MG63 (cell line): ENCODE data around the gene ZNF74. TPM values are rescaled to one million over a fixed set of nuclear protein-coding genes. Genes with fewer than 3 reads are reported as not detected.

Source experiments
- DNase-seq: peaks from one replicate; pipeline ENCODE4 v3.0.0-alpha.2; 2020
- H3K27me3 ChIP-seq: fragments of 250-450 bp; sonication (Bioruptor Pico); 2 replicates; pipeline ENCODE4 v1.5.1; 2020; ENCODE audit warnings: mild to moderate bottlenecking, moderate library complexity
- H3K36me3 ChIP-seq: fragments of 250-450 bp; sonication (Bioruptor Pico); 2 replicates; pipeline ENCODE4 v1.5.1; 2020; ENCODE audit warnings: mild to moderate bottlenecking, moderate library complexity
- H3K4me3 ChIP-seq: fragments of 250-450 bp; sonication (Bioruptor Pico); 2 replicates; pipeline ENCODE4 v1.5.1; 2020; ENCODE audit warnings: mild to moderate bottlenecking, moderate library complexity
- H3K9me3 ChIP-seq: fragments of 250-450 bp; sonication (Bioruptor Pico); 2 replicates; pipeline ENCODE4 v1.5.1; 2020; ENCODE audit warnings: mild to moderate bottlenecking, moderate library complexity
- total RNA-seq: library from RNA; depleted of rRNA; stranded (reverse); fragments of >200 nt; shearing (Covaris generic); gene quantifications from 2 replicates; pipeline ENCODE4 v1.2.3, GENCODE V29; 2014; ENCODE audit warnings: low replicate concordance

The ZNF74 gene
- total RNA-seq, 1 experiment from 2014 or later = 7.0 TPM

- DNase-seq = no peak
- H3K9me3 ChIP-seq = no peaks in the 10 kb centered on the region
- no peak overlapping the region for H3K4me3 ChIP-seq
- H3K36me3 ChIP-seq = peaks cover 34% of the 10 kb centered on the region
- no peaks in the 10 kb centered on the region for H3K27me3 ChIP-seq
Observed at GRCh38 chr22:20432244-20432686, 38.3 kb downstream of the ZNF74 start.

GRCh38 chr22:20433191-20433590 lies 39.2 kb downstream of the ZNF74 start:
- DNase-seq = no peak
- Histone ChIP-seq H3K9me3 (no peaks in the 10 kb centered on the region), H3K27me3 (no peaks in the 10 kb centered on the region), H3K4me3 (no peak overlapping the region), H3K36me3 (peaks cover 30% of the 10 kb centered on the region)

GRCh38 chr22:20433686-20434241 lies 39.8 kb downstream of the ZNF74 start:
- H3K4me3 ChIP-seq = no peak overlapping the region
- H3K27me3 ChIP-seq = no peaks in the 10 kb centered on the region
- H3K36me3 ChIP-seq = peaks cover 24% of the 10 kb centered on the region
- H3K9me3 ChIP-seq = no peaks in the 10 kb centered on the region
- no peak for DNase-seq

GRCh38 chr22:20434264-20434751 lies 40.4 kb downstream of the ZNF74 start:
- no peak for DNase-seq
- H3K4me3 ChIP-seq = no peak overlapping the region
- no peaks in the 10 kb centered on the region for H3K9me3 ChIP-seq
- H3K27me3 ChIP-seq = no peaks in the 10 kb centered on the region
- H3K36me3 ChIP-seq = peaks cover 21% of the 10 kb centered on the region

- Histone ChIP-seq H3K4me3 (no peak overlapping the region), H3K36me3 (peaks cover 19% of the 10 kb centered on the region), H3K9me3 (no peaks in the 10 kb centered on the region), H3K27me3 (no peaks in the 10 kb centered on the region)
- DNase-seq = no peak
Observed at GRCh38 chr22:20434773-20435172, 40.8 kb downstream of the ZNF74 start.

- no peak for DNase-seq
- H3K9me3 ChIP-seq = no peaks in the 10 kb centered on the region
- no peaks in the 10 kb centered on the region for H3K27me3 ChIP-seq
- H3K4me3 ChIP-seq = peak overlapping the region; percentile 95
- H3K36me3 ChIP-seq = peaks cover 12% of the 10 kb centered on the region
Observed at GRCh38 chr22:20435436-20436306, 41.7 kb downstream of the ZNF74 start.

- Histone ChIP-seq H3K27me3 (no peaks in the 10 kb centered on the region), H3K36me3 (peaks cover 12% of the 10 kb centered on the region), H3K4me3 (peak overlapping the region; percentile 95), H3K9me3 (no peaks in the 10 kb centered on the region)
- DNase-seq = peak; percentile 54
Observed at GRCh38 chr22:20436307-20436767, 42.4 kb downstream of the ZNF74 start.

GRCh38 chr22:20436768-20437612 lies 43.0 kb downstream of the ZNF74 start:
- DNase-seq = peak; percentile 43
- Histone ChIP-seq H3K36me3 (peaks cover 12% of the 10 kb centered on the region), H3K27me3 (no peaks in the 10 kb centered on the region), H3K9me3 (no peaks in the 10 kb centered on the region), H3K4me3 (peak overlapping the region; percentile 95)

GRCh38 chr22:20437613-20438426 lies 43.9 kb downstream of the ZNF74 start, which contains the start of gene SCARF2:
TSS of gene SCARF2 (minus strand) at chr22:20437825. CDS start at chr22:20437754, 71 bp downstream.
- H3K9me3 ChIP-seq = no peaks in the 10 kb centered on the region
- DNase-seq = peak; percentile 79
- no peaks in the 10 kb centered on the region for H3K27me3 ChIP-seq
- H3K4me3 ChIP-seq = peak within 1 kb of the TSS; percentile 95
- H3K36me3 ChIP-seq = peaks cover 12% of the 10 kb centered on the region

- Histone ChIP-seq H3K36me3 (peaks cover 12% of the 10 kb centered on the region), H3K27me3 (no peaks in the 10 kb centered on the region), H3K9me3 (no peaks in the 10 kb centered on the region), H3K4me3 (no peak overlapping the region)
- DNase-seq = no peak
Observed at GRCh38 chr22:20438427-20438677, 44.4 kb downstream of the ZNF74 start.

- H3K9me3 ChIP-seq = no peaks in the 10 kb centered on the region
- no peaks in the 10 kb centered on the region for H3K27me3 ChIP-seq
- peak; percentile 54 for DNase-seq
- no peak overlapping the region for H3K4me3 ChIP-seq
- peaks cover 12% of the 10 kb centered on the region for H3K36me3 ChIP-seq
Observed at GRCh38 chr22:20438678-20439492, 44.9 kb downstream of the ZNF74 start.

- H3K9me3 ChIP-seq = no peaks in the 10 kb centered on the region
- no peak for DNase-seq
- H3K36me3 ChIP-seq = peaks cover 10% of the 10 kb centered on the region
- no peaks in the 10 kb centered on the region for H3K27me3 ChIP-seq
- no peak overlapping the region for H3K4me3 ChIP-seq
Observed at GRCh38 chr22:20439556-20439927, 45.6 kb downstream of the ZNF74 start.

GRCh38 chr22:20439928-20440575 lies 46.1 kb downstream of the ZNF74 start:
- DNase-seq = no peak
- H3K9me3 ChIP-seq = no peaks in the 10 kb centered on the region
- H3K27me3 ChIP-seq = no peaks in the 10 kb centered on the region
- no peak overlapping the region for H3K4me3 ChIP-seq
- peaks cover 9% of the 10 kb centered on the region; the same call in 1 of the 2 replicates for H3K36me3 ChIP-seq

- H3K4me3 ChIP-seq = no peak overlapping the region
- no peak for DNase-seq
- H3K36me3 ChIP-seq = no peaks in the 10 kb centered on the region; the same call in 1 of the 2 replicates
- H3K27me3 ChIP-seq = no peaks in the 10 kb centered on the region
- H3K9me3 ChIP-seq = no peaks in the 10 kb centered on the region
Observed at GRCh38 chr22:20440637-20441591, 47.0 kb downstream of the ZNF74 start.
